Loucy (cell line): ENCODE measurements around the gene AP3B2.
"Not testable (repeated sequence)": the region's sequence is repeated elsewhere in the genome, so short reads cannot be mapped to it uniquely, and the experiment has no call there.

ENCODE experiments used
- H2AFZ ChIP-seq: fragments of 200-600 bp; sonication (generic); 2 replicates; pipeline ENCODE4 v1.6.0; 2016; ENCODE audit warnings: antibody characterized with exemption, mild to moderate bottlenecking, low read length, moderate library complexity
- H3F3A ChIP-seq: fragments of 200-600 bp; 2 replicates; pipeline ENCODE4 v1.6.0; 2016; ENCODE audit warnings: antibody characterized with exemption, low read depth, mild to moderate bottlenecking
- H3K27me3 ChIP-seq: fragments of 200-600 bp; sonication (generic); 2 replicates; pipeline ENCODE4 v1.6.1; 2014; ENCODE audit warnings: low read length, mild to moderate bottlenecking; ENCODE audit not compliant: insufficient read depth, poor library complexity, severe bottlenecking
- H3K36me3 ChIP-seq: fragments of 200-600 bp; sonication (generic); 2 replicates; pipeline ENCODE4 v1.6.1; 2016; ENCODE audit warnings: low read length; ENCODE audit not compliant: insufficient read depth
- H3K4me1 ChIP-seq: fragments of 200-600 bp; sonication (generic); 2 replicates; pipeline ENCODE4 v1.5.1; 2014; ENCODE audit warnings: low read length, mild to moderate bottlenecking; ENCODE audit not compliant: insufficient read depth, poor library complexity, severe bottlenecking
- H3K4me2 ChIP-seq: fragments of 200-600 bp; sonication (generic); 2 replicates; pipeline ENCODE4 v1.6.0; 2014; ENCODE audit warnings: antibody characterized with exemption, low read length, low read depth, mild to moderate bottlenecking; ENCODE audit not compliant: poor library complexity, severe bottlenecking
- H3K4me3 ChIP-seq: fragments of 200-600 bp; sonication (generic); 2 replicates; pipeline ENCODE4 v1.5.1; 2014; ENCODE audit warnings: low read length, mild to moderate bottlenecking, mixed read lengths; ENCODE audit not compliant: poor library complexity, severe bottlenecking
- H3K79me2 ChIP-seq: fragments of 200-600 bp; sonication (generic); 2 replicates; pipeline ENCODE4 v1.6.1; 2014; ENCODE audit warnings: low read length; ENCODE audit not compliant: insufficient read depth
- H3K9ac ChIP-seq: fragments of 200-600 bp; sonication (generic); 2 replicates; pipeline ENCODE4 v1.6.0; 2014; ENCODE audit warnings: mild to moderate bottlenecking, low read depth, low read length, moderate library complexity; ENCODE audit not compliant: poor library complexity, severe bottlenecking
- H3K9me2 ChIP-seq: fragments of 200-600 bp; sonication (generic); replicated peaks from 2 replicates; pipeline ENCODE4 v1.6.1; 2016; ENCODE audit warnings: low read depth, low read length, mixed read lengths
- H3K9me3 ChIP-seq: fragments of 200-600 bp; sonication (generic); 2 replicates; pipeline ENCODE4 v1.6.1; 2014; ENCODE audit warnings: mild to moderate bottlenecking, antibody characterized with exemption, low read length, low read depth; ENCODE audit not compliant: insufficient read depth
- H4K20me1 ChIP-seq: fragments of 200-600 bp; sonication (generic); 2 replicates; pipeline ENCODE4 v1.6.0; 2014; ENCODE audit warnings: antibody characterized with exemption, low read length, mild to moderate bottlenecking; ENCODE audit not compliant: insufficient read depth, poor library complexity, severe bottlenecking
- EZH2phosphoT487 ChIP-seq: fragments of 200-600 bp; IDR thresholded peaks from 2 replicates; pipeline ENCODE4 v1.6.1; 2018; ENCODE audit warnings: antibody characterized with exemption, mild to moderate bottlenecking, moderate library complexity, borderline replicate concordance
- TF ChIP-seq, protein P1 (sequence below): fragments of 200-600 bp; sonication (generic); conservative IDR thresholded peaks from 2 replicates; pipeline ENCODE4 v1.5.1; 2014; ENCODE audit warnings: mild to moderate bottlenecking, antibody characterized with exemption, low read length

The AP3B2 gene

DNA sequence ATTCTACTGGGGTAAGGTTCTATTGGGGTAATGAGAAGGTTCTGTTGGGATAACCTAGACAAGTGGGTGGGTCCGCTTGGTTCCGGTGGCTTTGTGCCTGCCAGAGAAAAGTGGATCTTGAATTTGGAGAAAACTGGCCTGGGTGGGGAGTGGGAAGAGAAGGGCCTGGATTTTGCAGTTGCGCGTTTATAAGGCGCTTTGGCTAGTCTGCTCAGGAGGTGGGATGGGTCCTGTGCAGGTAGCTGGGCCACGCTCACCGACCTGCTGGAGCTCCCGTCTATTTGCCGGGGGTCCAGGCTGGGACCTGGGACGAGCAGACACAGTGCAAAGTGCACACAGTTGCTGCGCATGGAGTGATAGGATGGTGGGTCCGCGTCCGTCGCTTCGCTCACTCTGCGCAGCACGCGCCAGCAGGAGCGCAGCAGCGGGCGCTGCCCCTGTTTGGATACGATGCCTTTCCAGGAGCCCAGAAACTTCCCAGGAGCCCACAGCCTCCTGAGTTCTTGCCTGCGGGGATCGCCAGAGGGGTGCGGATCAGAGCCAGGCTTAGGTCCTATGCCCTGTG, 1.3 kb upstream of the AP3B2 start:
- Histone ChIP-seq H4K20me1 (no peaks in the 10 kb centered on the region), H3F3A (no peaks in the 10 kb centered on the region), H3K9me2 (no peaks in the 10 kb centered on the region), H3K27me3 (no peaks in the 10 kb centered on the region), H3K4me1 (no peaks in the 10 kb centered on the region), H3K9me3 (no peaks in the 10 kb centered on the region), H3K79me2 (no peaks in the 10 kb centered on the region), H3K9ac (no peak overlapping the region), H2AFZ (no peak overlapping the region), H3K36me3 (no peaks in the 10 kb centered on the region), H3K4me3 (no peak overlapping the region), H3K4me2 (no peak overlapping the region)
- TF ChIP-seq EZH2phosphoT487: no peak
- TF ChIP-seq, protein P1, sequence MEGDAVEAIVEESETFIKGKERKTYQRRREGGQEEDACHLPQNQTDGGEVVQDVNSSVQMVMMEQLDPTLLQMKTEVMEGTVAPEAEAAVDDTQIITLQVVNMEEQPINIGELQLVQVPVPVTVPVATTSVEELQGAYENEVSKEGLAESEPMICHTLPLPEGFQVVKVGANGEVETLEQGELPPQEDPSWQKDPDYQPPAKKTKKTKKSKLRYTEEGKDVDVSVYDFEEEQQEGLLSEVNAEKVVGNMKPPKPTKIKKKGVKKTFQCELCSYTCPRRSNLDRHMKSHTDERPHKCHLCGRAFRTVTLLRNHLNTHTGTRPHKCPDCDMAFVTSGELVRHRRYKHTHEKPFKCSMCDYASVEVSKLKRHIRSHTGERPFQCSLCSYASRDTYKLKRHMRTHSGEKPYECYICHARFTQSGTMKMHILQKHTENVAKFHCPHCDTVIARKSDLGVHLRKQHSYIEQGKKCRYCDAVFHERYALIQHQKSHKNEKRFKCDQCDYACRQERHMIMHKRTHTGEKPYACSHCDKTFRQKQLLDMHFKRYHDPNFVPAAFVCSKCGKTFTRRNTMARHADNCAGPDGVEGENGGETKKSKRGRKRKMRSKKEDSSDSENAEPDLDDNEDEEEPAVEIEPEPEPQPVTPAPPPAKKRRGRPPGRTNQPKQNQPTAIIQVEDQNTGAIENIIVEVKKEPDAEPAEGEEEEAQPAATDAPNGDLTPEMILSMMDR: no peak

DNA sequence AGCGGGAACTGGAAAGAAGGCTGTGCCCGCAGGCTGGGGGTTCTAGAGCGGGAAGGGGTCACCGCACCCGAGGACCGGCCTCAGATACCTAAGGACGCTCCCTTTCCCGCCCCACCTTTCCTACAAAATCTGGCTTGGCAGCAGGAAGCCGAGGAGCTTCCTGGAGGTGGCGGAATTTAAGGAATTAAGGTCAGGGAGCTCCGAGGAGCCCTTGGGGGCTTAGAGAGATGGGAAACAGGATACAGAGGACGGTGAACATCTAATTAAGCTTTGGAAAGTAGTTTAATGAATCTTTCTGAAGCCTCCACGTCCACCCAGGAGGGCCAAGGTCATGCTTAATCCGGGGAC, 507 bp upstream of the AP3B2 start:
- Histone ChIP-seq H3K4me3 (no peak overlapping the region), H3K9me3 (no peaks in the 10 kb centered on the region), H3K9me2 (no peaks in the 10 kb centered on the region), H3K4me2 (no peak overlapping the region), H3K9ac (no peak overlapping the region), H4K20me1 (no peaks in the 10 kb centered on the region), H3K36me3 (no peaks in the 10 kb centered on the region), H3K79me2 (no peaks in the 10 kb centered on the region), H3F3A (no peaks in the 10 kb centered on the region), H2AFZ (no peak overlapping the region), H3K27me3 (no peaks in the 10 kb centered on the region), H3K4me1 (no peaks in the 10 kb centered on the region)
- TF ChIP-seq, protein P1: no peak
- TF ChIP-seq EZH2phosphoT487: no peak

DNA sequence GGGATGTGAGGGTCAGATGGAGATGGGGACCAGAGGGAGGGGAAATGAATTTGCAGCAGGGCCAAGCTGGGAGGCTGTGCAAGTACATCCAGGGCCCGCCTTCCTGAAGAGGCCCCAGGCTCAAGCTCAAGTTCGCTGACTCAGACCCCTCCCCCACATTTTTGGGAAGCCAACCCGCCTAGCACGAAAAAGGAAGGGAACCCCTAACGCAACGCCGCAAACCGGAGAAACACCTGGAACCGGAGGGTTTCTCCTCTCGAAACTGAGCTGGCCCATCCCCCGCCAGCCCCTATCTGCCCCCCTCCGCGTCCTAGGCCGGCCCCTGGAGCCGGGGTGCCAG, 624 bp downstream of the AP3B2 start:
- no peaks in the 10 kb centered on the region for H3K9me2 ChIP-seq
- no peaks in the 10 kb centered on the region for H3K79me2 ChIP-seq
- H3K36me3 ChIP-seq: no peaks in the 10 kb centered on the region
- TF ChIP-seq EZH2phosphoT487: no peak
- TF ChIP-seq, protein P1: no peak
- H3K4me1 ChIP-seq: no peaks in the 10 kb centered on the region
- H3K4me2 ChIP-seq: no peak overlapping the region
- no peaks in the 10 kb centered on the region for H3K9me3 ChIP-seq
- no peak overlapping the region for H3K4me3 ChIP-seq
- no peak overlapping the region for H2AFZ ChIP-seq
- H3F3A ChIP-seq: no peaks in the 10 kb centered on the region
- H4K20me1 ChIP-seq: no peaks in the 10 kb centered on the region
- no peak overlapping the region for H3K9ac ChIP-seq
- H3K27me3 ChIP-seq: no peaks in the 10 kb centered on the region

DNA sequence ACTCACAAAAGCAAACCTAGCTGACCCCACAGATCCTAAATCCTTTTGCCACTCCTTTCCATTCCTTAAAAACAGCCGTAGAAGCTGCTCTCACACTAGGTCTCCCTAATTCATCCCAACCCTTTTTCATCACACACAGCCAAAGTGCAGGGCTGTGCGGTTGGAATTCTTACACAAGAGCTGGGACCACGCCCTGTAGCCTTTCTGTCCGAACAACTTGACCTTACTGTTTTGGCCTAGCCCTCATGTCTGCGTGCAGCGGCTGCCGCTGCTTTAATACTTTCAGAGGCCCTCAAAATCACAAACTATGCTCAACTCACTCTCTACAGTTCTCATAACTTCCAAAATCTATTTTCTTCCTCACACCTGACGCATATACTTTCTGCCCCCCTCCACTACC, 3.8 kb downstream of the AP3B2 start:
- H3K9me3 ChIP-seq, H3K4me1 ChIP-seq, H3F3A ChIP-seq, H3K36me3 ChIP-seq, H3K9ac ChIP-seq, H3K4me2 ChIP-seq, H2AFZ ChIP-seq, H3K9me2 ChIP-seq, H3K27me3 ChIP-seq, H4K20me1 ChIP-seq, H3K4me3 ChIP-seq, H3K79me2 ChIP-seq: not testable (repeated sequence)
